IPS-15b (cell line): ENCODE data around the gene ATPAF1.

ENCODE experiments used
- H3K27me3 ChIP-seq: one replicate; pipeline ENCODE4 v1.6.1; 2013; ENCODE audit warnings: low read length; ENCODE audit not compliant: control insufficient read depth, insufficient read depth
- H3K36me3 ChIP-seq: one replicate; pipeline ENCODE4 v1.6.1; 2013; ENCODE audit warnings: low read length; ENCODE audit not compliant: control insufficient read depth, insufficient read depth
- H3K4me1 ChIP-seq: one replicate; pipeline ENCODE4 v1.6.1; 2013; ENCODE audit warnings: mild to moderate bottlenecking, low read length; ENCODE audit not compliant: control insufficient read depth, insufficient read depth
- H3K4me3 ChIP-seq: one replicate; pipeline ENCODE4 v1.5.1; 2013; ENCODE audit warnings: low read depth, low read length
- H3K9ac ChIP-seq: one replicate; pipeline ENCODE4 v1.6.1; 2013; ENCODE audit warnings: low read depth, mild to moderate bottlenecking, low read length
- H3K9me3 ChIP-seq: one replicate; pipeline ENCODE4 v1.6.1; 2013; ENCODE audit warnings: mild to moderate bottlenecking, low read length; ENCODE audit not compliant: control insufficient read depth, insufficient read depth

ATPAF1 gene

DNA sequence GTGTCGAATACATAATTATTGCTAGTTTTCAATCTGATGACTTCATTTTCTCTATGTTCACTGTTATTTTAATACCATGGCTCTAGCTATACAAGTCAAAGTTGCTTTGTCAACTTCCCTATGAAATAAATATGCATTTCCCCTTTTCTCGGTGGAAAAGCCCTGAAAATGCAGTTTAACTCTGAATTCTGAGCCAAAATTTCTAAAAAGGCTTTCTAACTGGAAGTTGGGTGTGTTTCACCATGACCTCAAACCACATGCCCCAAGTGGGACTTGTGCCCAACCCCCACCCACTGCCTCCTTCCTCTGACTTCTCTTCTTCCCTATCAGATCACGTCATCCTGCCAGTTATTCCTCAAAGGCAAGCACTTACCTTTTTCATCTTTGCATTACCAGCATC, 73.0 kb downstream of the ATPAF1 start:
- Histone ChIP-seq H3K4me3 (no peak overlapping the region), H3K9ac (no peak overlapping the region)

GRCh38 chr1:46594063-46594462, 74.1 kb downstream of the ATPAF1 start:
- no peak overlapping the region for H3K4me3 ChIP-seq
- H3K36me3 ChIP-seq, result no peaks in the 10 kb centered on the region
- no peak overlapping the region for H3K9ac ChIP-seq
- H3K27me3 ChIP-seq, result no peaks in the 10 kb centered on the region
- H3K9me3 ChIP-seq, result no peaks in the 10 kb centered on the region
- H3K4me1 ChIP-seq, result no peaks in the 10 kb centered on the region

More for the DNA sequence above, 73.0 kb downstream of the ATPAF1 start:
- no peaks in the 10 kb centered on the region for H3K27me3 ChIP-seq
- H3K36me3 ChIP-seq, result no peaks in the 10 kb centered on the region
- H3K4me1 ChIP-seq, result no peaks in the 10 kb centered on the region
- no peaks in the 10 kb centered on the region for H3K9me3 ChIP-seq

DNA sequence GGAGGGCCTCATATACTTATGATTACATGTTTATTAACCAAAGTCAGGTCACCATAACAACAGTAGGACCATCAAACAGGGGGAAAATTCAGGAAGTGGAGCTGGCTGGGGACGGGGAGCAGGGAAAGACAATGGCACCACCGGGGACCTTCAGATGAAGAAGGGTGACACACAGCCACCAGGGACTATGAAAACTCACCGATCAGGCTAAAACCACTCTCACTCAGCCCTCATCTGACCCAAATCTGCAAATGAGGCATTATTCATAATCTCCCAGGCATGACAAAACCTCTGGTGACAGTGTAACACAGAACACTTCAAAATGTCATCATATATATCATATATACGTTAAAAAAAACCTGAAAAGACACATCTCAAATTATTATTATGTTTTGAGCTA, 75.3 kb downstream of the ATPAF1 start:
- no peaks in the 10 kb centered on the region for H3K36me3 ChIP-seq
- no peaks in the 10 kb centered on the region for H3K27me3 ChIP-seq
- no peak overlapping the region for H3K4me3 ChIP-seq
- no peaks in the 10 kb centered on the region for H3K4me1 ChIP-seq
- no peaks in the 10 kb centered on the region for H3K9me3 ChIP-seq
- no peak overlapping the region for H3K9ac ChIP-seq

DNA sequence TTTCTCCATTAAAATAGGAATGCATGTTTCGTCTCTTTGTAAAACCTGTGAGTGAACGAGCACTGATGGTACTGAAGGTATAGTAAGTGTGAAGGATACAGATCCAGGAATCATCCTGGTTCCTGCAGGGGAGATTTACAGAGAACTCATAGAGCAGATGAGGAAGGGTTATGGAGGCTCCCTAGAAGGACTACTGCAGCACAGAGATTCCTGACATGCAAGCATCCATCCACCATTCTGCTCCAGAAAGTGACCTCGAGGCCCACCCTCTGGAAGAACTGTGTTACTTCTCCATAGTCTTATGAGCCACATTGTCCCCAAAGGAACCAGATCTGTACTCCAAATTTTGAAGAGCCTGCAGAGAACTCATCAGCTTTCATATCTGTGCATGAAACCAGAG, 78.6 kb downstream of the ATPAF1 start:
- Histone ChIP-seq H3K4me3 (no peak overlapping the region), H3K9me3 (no peaks in the 10 kb centered on the region), H3K36me3 (no peaks in the 10 kb centered on the region), H3K4me1 (no peaks in the 10 kb centered on the region), H3K27me3 (no peaks in the 10 kb centered on the region), H3K9ac (no peak overlapping the region)

DNA sequence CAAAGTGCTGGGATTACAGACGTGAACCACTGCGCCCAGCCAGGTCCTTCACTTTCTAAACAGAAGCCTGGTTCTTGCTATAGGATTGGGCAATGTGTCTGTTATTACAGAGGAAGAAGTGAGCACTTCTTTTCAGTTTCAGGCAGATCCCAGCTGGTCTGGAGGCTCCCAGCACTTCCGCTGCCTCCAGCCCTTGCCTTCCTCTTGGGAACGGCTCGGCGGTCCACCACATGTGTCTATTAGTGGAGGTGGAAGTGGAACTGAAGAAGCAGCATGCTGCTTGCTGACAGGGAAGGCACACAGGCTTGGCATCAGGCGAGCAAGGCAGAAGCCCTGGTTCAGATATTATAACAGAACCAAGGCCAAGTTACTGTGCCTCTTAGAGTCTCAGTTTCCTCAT, 81.1 kb downstream of the ATPAF1 start:
- H3K4me1 ChIP-seq, result no peaks in the 10 kb centered on the region

DNA sequence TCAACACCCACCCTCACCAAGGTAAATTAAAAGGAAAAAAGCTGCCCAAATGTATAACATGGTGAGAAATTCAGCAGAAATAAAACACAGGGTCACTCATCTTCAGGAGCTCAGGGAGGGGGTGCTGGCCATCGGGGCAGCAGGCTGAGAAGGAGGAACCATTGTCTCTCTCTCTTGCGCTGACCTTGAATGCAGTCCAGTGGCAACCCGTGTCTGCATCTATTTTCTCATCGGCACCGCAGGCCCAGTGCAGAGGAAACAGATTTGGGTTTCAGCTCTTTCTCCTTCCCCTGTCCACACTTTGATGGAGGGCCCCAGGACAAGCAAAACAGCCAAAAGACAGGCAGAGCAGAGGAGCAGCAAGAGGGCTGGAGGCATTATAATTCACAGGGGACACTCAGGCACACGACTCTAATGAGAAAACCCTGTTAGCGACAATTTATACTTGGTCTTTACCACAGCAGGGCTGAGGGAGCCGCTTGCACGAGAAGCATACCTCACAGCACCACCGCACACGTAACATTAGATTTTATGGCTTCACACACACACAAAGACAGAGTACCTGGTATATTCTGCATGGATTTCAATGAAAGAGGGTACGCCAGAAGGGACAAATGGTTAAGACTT, 82.7 kb downstream of the ATPAF1 start:
- Histone ChIP-seq H3K27me3 (no peaks in the 10 kb centered on the region), H3K4me1 (no peaks in the 10 kb centered on the region), H3K9me3 (no peaks in the 10 kb centered on the region), H3K9ac (no peak overlapping the region), H3K36me3 (no peaks in the 10 kb centered on the region), H3K4me3 (no peak overlapping the region)

More for the DNA sequence above, 81.1 kb downstream of the ATPAF1 start:
- Histone ChIP-seq H3K9me3 (no peaks in the 10 kb centered on the region), H3K36me3 (no peaks in the 10 kb centered on the region), H3K9ac (no peak overlapping the region), H3K27me3 (no peaks in the 10 kb centered on the region), H3K4me3 (no peak overlapping the region)

DNA sequence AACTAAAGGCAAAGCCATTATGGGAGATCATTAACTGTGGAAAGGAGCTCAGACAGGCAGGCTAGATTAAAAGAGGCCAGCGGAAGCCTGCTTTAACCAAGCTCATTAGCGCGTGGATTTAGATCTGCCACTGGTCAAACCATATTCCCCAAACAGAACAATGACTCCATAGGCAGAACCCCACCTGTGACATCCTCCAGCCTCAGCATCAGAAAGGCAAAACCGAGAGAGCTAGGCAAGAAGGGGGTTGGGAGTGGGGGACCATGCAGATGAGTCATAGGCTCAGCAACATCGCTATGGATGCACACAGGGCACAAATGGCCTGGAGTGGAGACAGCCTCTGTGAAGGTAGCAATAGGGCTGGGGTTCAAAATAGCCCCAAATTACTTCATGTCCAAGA, 84.7 kb downstream of the ATPAF1 start:
- no peaks in the 10 kb centered on the region for H3K4me1 ChIP-seq
- H3K4me3 ChIP-seq, result no peak overlapping the region
- no peaks in the 10 kb centered on the region for H3K36me3 ChIP-seq
- no peak overlapping the region for H3K9ac ChIP-seq
- no peaks in the 10 kb centered on the region for H3K27me3 ChIP-seq
- no peaks in the 10 kb centered on the region for H3K9me3 ChIP-seq

- no peaks in the 10 kb centered on the region for H3K9me3 ChIP-seq
- no peaks in the 10 kb centered on the region for H3K4me1 ChIP-seq
- no peak overlapping the region for H3K9ac ChIP-seq
- no peaks in the 10 kb centered on the region for H3K36me3 ChIP-seq
- H3K27me3 ChIP-seq, result no peaks in the 10 kb centered on the region
- no peak overlapping the region for H3K4me3 ChIP-seq
Measured at GRCh38 chr1:46582972-46583371, 85.2 kb downstream of the ATPAF1 start.
